ENCODE results near the gene PITPNM2.

The PITPNM2 gene

GRCh38 chr12:123160801-123161487, 10.1 kb upstream of the PITPNM2 start:
- H3K36me3 ChIP-seq = peaks cover 67% of the 10 kb centered on the region
- no peak overlapping the region for H3K27ac ChIP-seq
- no peaks in the 10 kb centered on the region for H3K27me3 ChIP-seq
- no peaks in the 10 kb centered on the region for H3K4me1 ChIP-seq (ENCODE audit: control insufficient read depth in 1 of 2, insufficient read depth in 1 of 2, low read depth in 1 of 2, low read length in 1 of 2)
- H3K4me3 ChIP-seq (ENCODE audit: low read depth in 1 of 2, low read length in 1 of 2) = no peak overlapping the region
- H3K9me3 ChIP-seq = no peaks in the 10 kb centered on the region
- TF ChIP-seq, protein P1, sequence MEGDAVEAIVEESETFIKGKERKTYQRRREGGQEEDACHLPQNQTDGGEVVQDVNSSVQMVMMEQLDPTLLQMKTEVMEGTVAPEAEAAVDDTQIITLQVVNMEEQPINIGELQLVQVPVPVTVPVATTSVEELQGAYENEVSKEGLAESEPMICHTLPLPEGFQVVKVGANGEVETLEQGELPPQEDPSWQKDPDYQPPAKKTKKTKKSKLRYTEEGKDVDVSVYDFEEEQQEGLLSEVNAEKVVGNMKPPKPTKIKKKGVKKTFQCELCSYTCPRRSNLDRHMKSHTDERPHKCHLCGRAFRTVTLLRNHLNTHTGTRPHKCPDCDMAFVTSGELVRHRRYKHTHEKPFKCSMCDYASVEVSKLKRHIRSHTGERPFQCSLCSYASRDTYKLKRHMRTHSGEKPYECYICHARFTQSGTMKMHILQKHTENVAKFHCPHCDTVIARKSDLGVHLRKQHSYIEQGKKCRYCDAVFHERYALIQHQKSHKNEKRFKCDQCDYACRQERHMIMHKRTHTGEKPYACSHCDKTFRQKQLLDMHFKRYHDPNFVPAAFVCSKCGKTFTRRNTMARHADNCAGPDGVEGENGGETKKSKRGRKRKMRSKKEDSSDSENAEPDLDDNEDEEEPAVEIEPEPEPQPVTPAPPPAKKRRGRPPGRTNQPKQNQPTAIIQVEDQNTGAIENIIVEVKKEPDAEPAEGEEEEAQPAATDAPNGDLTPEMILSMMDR (IDR thresholded peaks at IDR 0.05) = no peak

- peaks cover 32% of the 10 kb centered on the region for H3K27me3 ChIP-seq
- H3K36me3 ChIP-seq = peaks cover 25% of the 10 kb centered on the region
- H3K27ac ChIP-seq = no peak overlapping the region
- TF ChIP-seq, protein P1 (IDR thresholded peaks at IDR 0.05) = no peak
- H3K4me3 ChIP-seq (ENCODE audit: low read depth in 1 of 2, low read length in 1 of 2) = no peak overlapping the region
- H3K4me1 ChIP-seq (ENCODE audit: control insufficient read depth in 1 of 2, insufficient read depth in 1 of 2, low read depth in 1 of 2, low read length in 1 of 2) = peaks cover 6 to 13% of the 10 kb centered on the region in 2 experiments
- H3K9me3 ChIP-seq = no peaks in the 10 kb centered on the region
Measured at GRCh38 chr12:123153906-123154305, 3.0 kb upstream of the PITPNM2 start.

GRCh38 chr12:123152833-123153232, 1.9 kb upstream of the PITPNM2 start:
- H3K27ac ChIP-seq = no peak overlapping the region
- H3K4me1 ChIP-seq (ENCODE audit: control insufficient read depth in 1 of 2, insufficient read depth in 1 of 2, low read depth in 1 of 2, low read length in 1 of 2) = peaks cover 6 to 13% of the 10 kb centered on the region in 2 experiments
- peaks cover 43% of the 10 kb centered on the region for H3K27me3 ChIP-seq
- no peak overlapping the region for H3K4me3 ChIP-seq (ENCODE audit: low read depth in 1 of 2, low read length in 1 of 2)
- H3K9me3 ChIP-seq = no peaks in the 10 kb centered on the region
- TF ChIP-seq, protein P1 (IDR thresholded peaks at IDR 0.05) = no peak
- peaks cover 25% of the 10 kb centered on the region for H3K36me3 ChIP-seq

- Histone ChIP-seq H3K36me3 (peaks cover 22% of the 10 kb centered on the region), H3K27me3 (peaks cover 47% of the 10 kb centered on the region), H3K4me1 (ENCODE audit: control insufficient read depth in 1 of 2, insufficient read depth in 1 of 2, low read depth in 1 of 2, low read length in 1 of 2) (peaks cover 6 to 13% of the 10 kb centered on the region in 2 experiments), H3K4me3 (ENCODE audit: low read depth in 1 of 2, low read length in 1 of 2) (peak overlapping the region in 1 of 2 experiments; percentile 55), H3K9me3 (no peaks in the 10 kb centered on the region), H3K27ac (no peak overlapping the region)
- TF ChIP-seq, protein P1 (IDR thresholded peaks at IDR 0.05) = no peak
Measured at GRCh38 chr12:123151457-123152454, 866 bp upstream of the PITPNM2 start.

DNA sequence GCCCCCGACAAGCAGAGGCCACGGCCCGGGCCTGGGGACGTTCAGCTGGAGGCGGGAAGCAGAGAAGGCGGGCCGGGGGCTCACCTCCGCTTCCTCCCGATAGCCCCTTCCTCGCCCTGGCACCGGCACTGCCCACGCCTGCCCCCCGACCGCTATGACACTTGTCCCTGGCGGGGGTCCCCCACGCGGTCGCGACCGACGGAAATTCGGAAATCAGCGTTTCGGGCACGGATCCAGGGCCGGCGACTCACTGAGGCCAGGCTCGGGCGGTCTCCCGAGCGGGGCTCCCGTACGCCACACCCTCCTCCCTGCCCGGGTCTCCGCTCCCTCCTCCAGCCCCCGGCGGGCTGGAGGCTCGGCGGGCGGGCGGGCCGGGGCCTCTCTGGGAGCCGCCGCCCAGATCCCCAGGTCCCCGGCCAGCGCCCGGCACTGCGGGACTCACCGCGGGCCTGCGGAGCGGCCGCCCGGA, 581 bp downstream of the PITPNM2 start:
- H3K27ac ChIP-seq = no peak overlapping the region
- no peaks in the 10 kb centered on the region for H3K9me3 ChIP-seq
- H3K36me3 ChIP-seq = peaks cover 8% of the 10 kb centered on the region
- TF ChIP-seq, protein P1 (IDR thresholded peaks at IDR 0.05) = no peak
- H3K4me3 ChIP-seq (ENCODE audit: low read depth in 1 of 2, low read length in 1 of 2) = peak overlapping the region in 1 of 2 experiments; percentile 54
- peaks cover 47% of the 10 kb centered on the region for H3K27me3 ChIP-seq
- peaks cover 6 to 13% of the 10 kb centered on the region in 2 experiments for H3K4me1 ChIP-seq (ENCODE audit: control insufficient read depth in 1 of 2, insufficient read depth in 1 of 2, low read depth in 1 of 2, low read length in 1 of 2)

Data from neutrophil (primary cell).